NCI-H2196 (cell line): Measurements from ENCODE around the gene FGGY.
"Not testable (repeated sequence)": the region's sequence is repeated elsewhere in the genome, so short reads cannot be mapped to it uniquely, and the experiment has no call there.

ENCODE experiments used
- DNase-seq: peaks from one replicate; lab custom pipeline; 2025; ENCODE audit not compliant: unreplicated experiment; lab: John Stamatoyannopoulos, UW

FGGY gene

DNA sequence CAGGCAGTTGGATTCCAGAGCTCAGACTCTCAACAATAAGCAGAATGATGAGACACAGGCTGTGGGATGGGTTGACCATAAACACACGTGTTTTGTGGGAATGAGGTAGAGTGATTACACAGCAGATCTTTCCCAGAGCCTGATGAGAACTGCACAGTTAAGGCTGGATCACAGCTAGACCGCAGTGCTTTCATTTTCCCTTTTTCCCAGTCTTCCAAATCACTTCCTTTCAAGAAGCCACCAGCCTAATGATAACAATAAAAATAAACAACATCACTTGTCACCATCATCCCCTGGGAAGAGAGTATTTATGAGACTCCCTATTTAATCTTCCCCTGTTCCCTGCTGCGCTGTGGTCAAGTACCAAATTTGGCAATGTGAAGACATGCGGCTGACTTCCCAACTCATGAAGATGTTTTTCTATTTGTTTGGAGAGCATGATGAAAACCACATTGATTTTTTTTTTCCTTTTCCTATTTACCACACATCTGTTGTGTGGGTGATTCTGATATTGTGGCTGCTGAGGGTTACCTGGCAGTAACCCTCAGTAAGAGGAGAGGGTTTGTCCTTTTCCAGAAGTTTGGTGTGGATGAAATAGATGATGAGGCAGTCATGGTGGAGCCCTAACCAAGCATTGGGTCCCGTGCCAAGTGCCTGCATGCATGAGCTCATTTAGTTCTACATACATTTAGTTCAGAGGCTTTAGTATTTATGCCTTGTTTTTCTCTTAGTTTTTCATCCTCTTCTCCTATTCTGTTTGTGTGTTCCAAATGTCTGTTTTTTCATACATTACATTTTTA, 268.9 kb downstream of the FGGY start:
- no peak for DNase-seq

DNA sequence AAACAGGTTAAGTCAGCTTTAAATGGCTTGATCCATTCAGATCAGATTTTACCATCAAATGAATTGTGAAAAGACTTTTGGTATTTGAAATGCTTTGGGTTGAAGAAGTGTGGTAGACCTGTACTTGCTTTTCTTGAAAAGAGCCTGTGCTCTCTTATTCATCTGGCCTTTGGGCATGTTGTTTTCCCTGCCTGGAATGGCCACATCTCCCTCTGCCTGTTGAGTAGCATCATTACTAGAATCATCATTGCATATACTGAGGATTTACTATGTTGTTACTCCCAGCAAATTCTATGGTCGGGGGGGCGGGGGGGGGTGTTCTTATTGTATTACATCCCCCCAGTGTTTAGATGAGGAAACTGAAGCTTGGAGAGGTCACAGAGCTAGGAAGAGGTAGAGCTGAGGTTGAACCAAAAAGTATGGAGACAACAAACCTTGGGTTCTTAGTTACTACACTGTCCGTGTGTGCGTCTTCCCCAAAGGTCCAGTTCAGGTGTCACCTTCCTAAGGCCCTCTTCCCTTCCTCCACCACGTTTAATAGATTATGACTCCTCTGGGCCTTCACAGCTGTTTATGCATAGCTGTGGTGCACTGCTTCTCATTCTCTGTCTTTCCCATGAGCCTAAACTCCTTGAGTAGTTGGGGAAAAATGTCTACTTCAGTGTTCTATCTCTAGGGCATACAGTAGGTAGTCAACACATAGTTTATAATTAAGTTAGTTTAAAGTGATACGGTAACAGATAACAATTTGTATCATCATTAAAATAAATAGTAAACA, 271.5 kb downstream of the FGGY start:
- no peak for DNase-seq

DNA sequence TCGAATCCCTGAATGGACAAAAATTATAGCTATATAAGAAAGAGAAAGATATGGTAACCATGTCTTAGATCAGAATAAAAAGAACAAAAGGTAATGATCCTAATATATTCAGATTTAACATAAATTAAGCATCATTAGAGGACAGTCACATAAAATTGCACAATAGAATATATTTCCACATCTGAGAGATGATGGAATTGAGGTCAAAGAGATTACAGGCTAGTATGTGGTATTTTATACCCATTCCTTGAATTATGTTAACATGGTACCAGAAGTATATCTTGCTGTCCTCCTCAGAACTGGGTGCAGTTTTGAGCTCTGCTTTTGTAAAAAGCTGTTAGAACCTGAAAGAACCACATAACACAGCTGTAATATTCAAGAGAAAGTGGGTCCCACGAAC, 272.3 kb downstream of the FGGY start:
- no peak for DNase-seq

DNA sequence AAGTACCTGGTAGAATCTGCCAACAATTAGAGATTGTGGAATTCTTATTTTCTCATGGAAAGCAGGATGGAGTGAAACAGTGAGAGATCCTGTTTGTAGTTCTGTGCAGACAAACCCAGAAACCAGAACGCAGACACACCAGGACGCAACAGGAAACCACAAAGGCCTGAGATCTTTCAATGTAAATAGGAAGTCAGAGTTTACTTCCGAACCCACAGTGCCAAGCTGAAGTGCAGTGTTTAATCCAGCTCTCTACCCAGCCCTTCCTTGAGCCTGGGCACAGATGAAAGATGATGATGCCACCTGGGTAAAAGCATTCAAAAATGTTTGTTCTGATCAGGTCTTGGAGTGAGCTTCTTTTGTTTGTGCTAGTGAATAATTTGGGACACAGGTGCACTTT, 273.6 kb downstream of the FGGY start:
- no peak for DNase-seq

DNA sequence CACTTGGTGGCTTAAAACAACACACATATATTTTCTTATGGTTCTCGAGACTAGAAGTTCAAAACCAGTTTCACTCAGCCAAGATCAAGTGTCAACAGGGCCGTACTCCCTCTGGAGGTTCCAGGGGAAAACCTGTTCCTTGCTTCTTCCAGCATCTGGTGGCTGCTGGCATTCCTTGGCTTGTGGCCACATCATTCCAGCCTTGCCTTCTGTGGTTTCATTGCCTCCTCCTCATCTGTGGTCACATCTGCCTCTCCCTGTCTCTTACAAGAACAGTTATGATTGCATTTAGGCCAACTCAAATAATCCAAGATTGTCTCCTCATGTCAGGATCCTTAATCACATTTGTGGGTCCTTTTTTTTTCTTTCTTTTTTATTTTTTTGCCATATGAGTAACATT, 277.2 kb downstream of the FGGY start:
- no peak for DNase-seq

DNA sequence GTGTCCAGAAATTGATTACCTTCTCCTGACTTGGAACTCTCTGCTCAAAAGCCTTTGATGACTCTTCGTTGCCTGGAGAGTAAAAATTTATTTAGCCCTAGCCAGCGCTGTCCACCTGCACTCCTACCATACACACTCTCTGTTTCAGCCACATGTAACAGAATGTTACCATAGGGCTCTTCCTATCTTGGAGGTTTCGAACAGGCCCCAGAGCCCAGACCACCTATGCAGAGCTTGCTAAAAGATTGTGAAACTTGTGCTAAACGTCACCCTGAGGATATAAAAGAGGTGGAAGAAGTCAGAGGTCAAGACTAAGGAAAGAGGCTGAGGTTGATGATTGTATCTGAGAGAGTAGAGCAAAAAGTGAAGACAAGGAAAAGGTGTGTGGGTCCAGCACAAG, 280.9 kb downstream of the FGGY start:
- no peak for DNase-seq

DNA sequence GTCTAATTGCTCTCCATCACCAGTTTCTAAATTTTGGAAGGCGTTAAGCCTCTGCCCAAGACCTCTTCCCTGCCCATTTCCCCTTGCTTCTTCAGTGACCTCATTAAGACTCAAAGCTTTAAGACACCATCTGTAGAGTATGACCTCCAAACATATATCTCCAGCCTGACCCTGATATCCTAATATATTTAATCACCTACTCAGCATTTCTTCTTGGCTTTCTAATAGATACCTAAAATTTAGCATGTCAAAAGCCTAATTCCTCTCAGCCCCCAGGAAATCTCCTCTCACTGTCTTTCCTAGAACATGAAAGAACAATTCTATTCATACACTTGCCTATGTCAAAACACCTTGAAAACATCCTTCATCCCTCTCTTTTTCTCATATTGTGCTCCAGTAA, 282.3 kb downstream of the FGGY start:
- no peak for DNase-seq

DNA sequence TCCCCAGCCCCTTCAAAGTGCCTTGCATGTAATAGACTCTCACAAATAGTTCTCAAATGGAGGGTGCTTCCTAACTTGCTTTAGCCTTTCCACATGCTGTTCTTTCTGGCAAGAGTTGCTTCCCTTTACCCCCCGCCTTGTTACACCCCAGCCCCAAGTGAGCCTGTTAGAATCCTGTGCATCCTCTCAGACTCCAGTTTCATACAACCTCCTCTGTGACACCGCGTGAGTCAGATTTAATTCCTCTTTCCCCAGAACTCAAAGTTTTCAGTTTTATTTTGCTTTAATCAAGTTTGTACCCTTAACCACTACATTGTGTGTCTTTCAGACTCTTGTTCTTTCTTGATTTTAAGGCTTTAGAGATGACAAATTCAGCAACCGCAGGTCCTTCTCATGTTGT, 283.4 kb downstream of the FGGY start:
- no peak for DNase-seq

DNA sequence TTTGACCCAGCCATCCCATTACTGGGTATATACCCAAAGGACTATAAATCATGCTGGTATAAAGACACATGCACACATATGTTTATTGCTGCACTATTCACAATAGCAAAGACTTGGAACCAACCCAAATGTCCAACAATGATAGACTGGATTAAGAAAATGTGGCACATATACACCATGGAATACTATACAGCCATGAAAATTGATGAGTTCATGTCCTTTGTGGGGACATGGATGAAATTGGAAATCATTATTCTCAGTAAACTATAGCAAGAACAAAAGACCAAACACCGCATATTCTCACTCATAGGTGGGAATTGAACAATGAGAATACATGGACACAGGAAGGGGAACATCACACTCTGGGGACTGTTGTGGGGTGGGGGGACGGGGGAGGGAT, 295.5 kb downstream of the FGGY start:
- not testable (repeated sequence) for DNase-seq

DNA sequence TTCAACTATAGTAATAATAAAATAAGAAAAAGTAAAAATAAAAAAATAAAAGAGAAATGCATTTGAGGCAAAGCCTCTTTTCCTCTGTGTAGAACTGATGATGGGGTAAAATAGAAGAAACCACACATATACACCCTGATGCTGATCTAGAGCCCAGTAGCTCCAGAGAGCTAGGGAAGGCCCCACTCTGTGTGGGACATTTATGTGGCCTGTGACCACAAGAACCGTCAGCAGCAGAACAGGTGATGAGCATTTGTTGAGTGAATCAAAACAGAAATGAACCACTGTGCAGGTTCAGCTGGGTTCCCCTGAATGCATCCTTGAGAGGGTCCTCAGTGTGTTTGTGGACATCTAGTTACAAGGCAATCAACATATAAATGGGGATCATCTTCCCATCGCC, 296.0 kb downstream of the FGGY start:
- DNase-seq = no peak

DNA sequence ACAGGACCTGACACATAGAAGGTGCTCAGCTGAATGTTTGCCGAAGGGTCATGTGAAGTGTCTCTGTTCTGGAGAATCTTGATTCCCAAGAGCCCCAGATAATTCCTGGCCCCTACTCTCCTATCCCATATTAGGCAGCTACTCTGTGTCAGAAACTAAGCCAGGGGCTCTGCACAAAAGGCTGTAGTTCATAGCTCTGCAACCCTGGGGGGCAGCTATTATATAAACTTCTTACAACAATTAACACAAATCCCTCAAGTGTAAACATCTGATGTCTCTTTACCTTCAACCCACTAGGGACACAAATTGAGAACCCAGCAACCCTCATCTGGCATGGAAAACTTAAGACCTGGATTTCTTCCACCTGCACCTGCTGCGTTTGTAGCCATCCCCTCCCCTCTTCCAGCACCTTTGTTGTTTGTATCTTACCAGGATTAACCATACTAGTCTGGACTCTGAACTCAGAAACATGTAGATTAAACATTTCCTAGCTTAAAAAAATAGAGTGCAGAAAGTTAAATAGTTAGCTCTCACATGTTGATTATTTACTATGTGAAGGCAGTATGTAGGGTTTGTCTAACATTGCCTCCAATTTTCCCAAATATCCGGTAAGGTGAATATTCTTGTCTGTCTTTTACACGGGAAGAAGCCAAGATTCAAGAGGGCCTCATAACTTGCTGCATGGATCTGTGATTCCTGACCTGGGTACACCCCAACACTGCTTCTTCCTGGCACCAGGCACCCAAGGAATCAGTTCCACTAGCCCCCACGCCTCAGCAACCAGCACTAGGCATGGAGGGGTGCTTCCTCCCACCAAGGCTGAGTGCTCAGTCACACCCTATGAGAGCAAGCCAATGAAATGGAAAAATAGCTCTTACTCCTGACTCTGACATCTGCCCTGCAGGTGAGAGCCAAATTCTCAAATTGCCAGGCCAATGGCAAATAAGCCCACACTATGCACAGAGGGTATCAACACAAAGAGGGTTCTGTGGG, 297.2 kb downstream of the FGGY start:
- DNase-seq = no peak

DNA sequence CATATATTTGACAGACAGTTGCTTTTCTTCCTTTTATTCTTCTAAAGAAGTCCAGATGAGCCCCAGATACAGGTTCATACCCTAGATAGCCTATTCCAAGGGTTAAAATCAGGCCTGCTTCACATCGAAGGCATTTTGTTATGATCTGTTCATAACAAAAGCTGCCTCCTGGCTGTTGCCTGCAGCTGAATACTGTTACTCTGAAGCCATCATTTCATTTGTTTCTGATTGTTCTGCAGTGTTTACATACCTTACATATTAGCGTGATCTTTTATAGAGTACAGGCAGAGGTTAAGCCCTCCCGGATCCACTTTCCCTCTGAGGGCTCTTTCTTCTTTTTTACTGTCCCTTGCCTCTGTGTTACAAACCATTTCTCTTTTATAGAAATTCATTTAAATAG, 298.9 kb downstream of the FGGY start:
- DNase-seq = no peak

DNA sequence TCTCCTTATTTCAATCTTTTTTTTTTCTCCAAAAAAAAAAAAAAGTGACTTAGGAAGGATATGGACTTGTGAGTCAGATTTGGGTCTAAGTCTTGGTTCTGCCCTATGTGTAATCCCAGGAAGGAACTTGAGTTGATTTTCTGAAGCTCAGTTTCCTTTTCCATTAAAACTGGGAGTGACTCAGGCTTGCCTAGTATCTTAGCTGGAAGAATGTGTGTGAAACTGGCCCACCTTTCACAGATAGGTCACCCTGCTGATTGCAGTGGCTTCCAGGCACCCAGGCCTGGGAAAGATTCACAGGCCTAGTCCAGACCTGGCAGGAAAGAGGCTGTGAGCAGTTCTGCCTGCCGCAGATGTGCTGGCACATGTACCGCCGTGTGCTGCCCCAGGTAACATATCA, 299.5 kb downstream of the FGGY start:
- no peak for DNase-seq

DNA sequence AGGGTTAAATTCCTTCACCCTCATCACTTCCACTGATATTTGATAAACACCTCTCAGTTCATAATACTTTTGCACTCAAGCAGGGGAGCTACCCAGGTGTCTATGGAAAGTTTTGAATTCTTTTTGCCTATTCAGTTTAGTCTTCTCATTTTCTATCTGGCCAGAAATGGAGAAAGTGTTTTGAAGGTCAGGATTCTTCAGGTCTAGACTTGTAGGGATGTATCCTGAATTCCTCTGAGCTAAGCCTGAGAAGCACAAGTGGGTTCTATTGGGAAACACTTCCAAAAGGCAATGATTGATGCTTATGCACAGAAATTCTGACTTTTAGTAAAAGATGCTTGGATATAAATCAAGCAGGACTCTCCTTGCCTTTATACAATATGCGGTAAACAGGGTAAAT, 300.1 kb downstream of the FGGY start:
- DNase-seq = no peak

DNA sequence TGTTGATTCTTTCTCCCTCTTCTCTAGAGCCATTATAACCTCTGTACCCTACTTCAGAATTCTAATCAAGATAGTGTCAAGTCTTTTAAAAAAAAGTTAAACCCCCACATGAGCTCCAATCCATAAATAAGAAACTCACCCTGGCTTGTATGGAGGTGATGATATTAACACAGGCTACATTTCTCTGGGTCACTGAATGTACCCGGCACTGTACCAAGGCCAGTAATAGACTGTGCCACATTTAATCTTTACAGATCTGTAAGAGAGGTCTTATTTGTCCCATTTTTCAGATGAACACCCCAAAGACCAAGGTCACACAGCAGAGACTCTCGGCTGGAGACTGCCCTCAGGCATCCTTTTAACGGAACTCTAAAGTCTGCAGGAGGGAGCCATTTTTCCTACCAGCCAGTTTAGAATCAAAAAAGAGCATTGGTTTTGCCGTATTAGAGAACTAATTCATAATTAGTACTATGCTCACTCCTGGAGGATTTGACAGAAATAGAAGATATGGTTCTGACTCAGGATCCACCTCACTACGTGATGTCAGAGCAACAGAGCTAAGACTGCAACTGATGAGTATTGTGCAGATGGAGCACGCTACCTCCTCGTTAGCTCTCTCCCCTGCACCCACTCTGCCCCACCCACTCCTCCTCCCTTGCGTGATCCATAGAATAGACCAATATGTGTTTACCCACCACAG, 300.7 kb downstream of the FGGY start:
- no peak for DNase-seq

DNA sequence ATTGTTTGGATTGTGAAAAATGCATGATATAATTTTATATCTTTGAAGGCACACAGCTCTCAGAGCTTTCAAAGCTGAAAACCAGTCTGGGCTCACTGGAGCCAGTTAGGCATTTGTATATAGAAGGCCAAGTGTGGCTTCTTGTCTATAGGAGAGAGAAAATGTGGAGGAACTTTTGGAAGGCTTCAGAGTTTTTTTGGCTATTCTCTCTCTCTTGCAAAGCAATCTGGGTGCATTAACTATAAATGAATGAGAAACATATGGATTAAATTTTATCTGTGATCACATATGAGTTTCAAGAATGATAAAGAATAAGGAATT, 301.2 kb downstream of the FGGY start:
- DNase-seq = no peak

DNA sequence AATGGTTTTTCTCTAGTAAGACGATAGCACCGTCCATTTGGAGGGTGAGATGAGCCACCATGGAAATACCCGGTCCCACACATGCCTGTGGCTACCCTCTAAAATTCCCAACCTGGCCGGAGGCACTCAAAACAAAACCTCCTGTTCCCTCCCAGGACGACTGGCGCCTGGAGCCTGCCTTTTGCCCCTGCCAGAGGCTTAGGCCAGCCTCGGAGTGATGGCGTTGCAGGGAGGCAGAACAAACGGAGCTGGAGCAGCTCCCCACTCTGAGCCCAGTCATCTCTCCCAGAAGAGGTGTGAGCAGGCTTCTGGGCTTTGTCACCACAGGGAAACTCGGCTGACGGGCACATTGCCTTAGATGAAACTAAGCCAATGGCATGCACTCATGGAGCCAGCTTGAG, 304.1 kb downstream of the FGGY start:
- no peak for DNase-seq

DNA sequence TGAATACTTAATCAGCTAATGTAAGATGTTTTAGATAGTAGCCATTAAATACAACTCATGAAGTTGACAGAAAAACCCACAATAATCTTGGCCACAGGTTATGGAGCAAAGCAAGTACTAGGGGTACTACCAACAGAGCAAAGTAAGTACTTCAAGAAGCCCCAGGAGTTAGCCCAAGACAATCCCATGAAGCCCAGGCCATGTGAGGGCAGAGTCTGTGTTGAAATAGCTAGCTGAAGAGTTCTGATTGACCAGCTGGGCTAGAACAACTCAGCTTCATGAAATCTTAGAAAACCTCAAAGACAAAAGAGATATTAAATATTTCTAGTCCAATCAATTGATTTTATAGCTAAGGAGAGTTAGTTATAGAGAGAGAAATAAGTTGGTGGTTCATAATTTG, 304.9 kb downstream of the FGGY start:
- DNase-seq = no peak

DNA sequence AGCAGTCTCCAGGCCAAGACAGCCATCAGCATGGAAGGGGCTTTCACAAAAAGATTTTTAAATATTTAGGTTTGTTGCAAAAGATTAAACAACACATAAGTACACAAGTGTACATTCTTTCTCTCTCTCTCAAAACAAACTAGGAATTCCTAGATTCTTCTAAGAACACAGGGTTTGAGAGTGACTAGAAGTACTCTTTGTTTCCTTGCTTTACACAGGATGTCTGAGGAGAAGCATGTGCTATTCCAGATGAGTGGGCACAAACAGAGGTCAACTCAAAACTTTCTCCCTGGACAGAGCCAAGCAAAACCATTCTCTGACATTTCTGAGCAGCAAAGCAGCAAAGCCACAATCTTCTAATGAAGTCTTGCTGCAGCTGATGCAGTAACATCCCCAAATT, 307.3 kb downstream of the FGGY start:
- no peak for DNase-seq

DNA sequence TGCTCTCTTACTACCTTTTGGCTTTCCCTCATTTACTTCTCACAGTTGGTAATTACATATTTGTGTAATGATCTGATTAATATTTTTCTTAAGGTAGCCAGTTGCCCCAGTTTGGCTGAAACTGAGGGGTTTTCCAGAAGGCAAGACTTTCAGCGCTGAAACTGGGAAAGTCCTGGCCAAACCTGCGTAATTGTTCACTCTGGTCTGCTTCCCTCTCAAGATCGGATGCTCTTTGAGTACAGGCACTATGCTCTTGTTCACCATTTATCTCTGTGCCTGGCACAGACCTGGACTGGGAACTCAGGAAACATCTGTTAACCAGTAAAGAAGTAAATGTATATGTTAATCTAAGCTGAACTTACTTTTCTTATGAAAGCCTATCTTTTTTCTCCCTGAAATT, 308.3 kb downstream of the FGGY start:
- no peak for DNase-seq

DNA sequence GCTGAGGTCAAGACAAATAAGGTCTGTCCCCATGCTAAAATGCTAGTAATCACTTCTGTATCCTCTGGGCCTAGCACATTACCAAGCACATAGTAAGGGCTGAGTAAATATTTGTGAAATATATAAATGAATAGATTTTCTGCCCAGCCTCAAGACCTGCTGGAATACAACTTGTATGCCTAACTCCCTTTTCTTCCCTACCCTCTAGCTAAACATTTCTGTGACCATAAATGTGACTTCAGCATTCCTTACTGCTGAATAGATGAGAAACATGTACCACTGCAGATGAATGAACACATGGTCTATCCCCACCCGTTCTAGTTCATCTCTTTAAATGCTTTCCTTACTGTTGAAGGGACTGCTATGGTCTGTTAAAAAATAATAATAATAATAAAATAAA, 308.9 kb downstream of the FGGY start:
- no peak for DNase-seq
